Stimulated activated memory B cell treated with anti-CD40 and anti-IgM and Interleukin-4, amounts not matched to agents 10 μg/mL and 1 μg/mL and 100 μg/mL, for 72 hours (primary cell): Measurements from ENCODE around the gene KIAA1958.

Experiments
- ATAC-seq: fragments of 150-1000 bp; cut with Tn5 transposase; 2 replicates; pipeline ENCODE4 v1.10.0; 2021
- H3K27ac Mint-ChIP-seq: one replicate; pipeline ENCODE4 v1.8.0; 2022; ENCODE audit warnings: mild to moderate bottlenecking, mixed read lengths
- H3K27me3 Mint-ChIP-seq: one replicate; pipeline ENCODE4 v1.8.0; 2022; ENCODE audit warnings: mixed read lengths
- H3K36me3 Mint-ChIP-seq: one replicate; pipeline ENCODE4 v1.8.0; 2022; ENCODE audit warnings: mixed read lengths
- H3K4me1 Mint-ChIP-seq: one replicate; pipeline ENCODE4 v1.8.0; 2022; ENCODE audit warnings: mixed read lengths
- H3K4me3 Mint-ChIP-seq: one replicate; pipeline ENCODE4 v1.8.0; 2022; ENCODE audit warnings: mild to moderate bottlenecking, moderate library complexity, mixed read lengths
- H3K9me3 Mint-ChIP-seq: one replicate; pipeline ENCODE4 v1.8.0; 2022; ENCODE audit warnings: mixed read lengths

The KIAA1958 gene

DNA sequence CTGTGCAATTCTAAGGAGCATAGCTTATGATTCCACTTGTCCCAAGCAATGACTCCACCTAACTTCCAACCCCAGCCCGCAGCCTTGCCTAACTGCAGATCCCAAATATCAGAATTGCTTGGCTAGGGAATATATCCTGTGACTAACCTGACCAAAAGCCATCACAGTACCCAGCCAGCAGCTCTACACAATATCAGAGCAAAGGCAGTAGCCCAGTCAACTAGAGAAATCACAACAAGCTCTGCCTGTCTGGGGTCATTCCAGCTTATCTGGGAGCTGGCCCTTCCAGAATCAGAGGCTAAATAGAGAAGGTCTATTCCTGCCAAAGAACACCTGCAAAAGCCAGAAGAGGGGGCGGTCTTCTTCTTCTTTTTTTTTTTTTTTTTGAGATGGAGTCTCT lies 9.3 kb upstream of the KIAA1958 start:
- H3K36me3 Mint-ChIP-seq = peaks cover 48% of the 10 kb centered on the region

DNA sequence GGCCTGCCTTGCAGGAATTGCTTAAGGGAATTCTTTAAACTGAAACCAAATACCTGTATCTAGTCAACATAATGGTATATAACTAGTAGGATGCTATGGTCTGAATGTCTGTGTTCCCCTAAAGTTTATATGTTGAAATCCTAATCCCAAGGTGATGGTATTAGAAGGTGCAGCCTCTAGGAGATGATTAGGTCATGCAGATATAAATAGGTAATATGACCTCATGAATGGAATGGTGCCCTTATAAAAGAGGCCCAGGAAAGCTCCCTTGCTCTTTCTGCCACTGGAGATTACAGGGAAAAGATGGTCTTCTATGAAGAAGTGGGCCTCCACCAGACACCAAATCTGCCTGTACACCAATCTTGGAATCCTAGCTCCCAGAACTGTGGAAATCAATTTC lies 7.4 kb upstream of the KIAA1958 start:
- ATAC-seq = no peak
- no peaks in the 10 kb centered on the region for H3K27me3 Mint-ChIP-seq
- peaks cover 52% of the 10 kb centered on the region for H3K36me3 Mint-ChIP-seq
- H3K4me3 Mint-ChIP-seq = no peak overlapping the region
- no peak overlapping the region for H3K27ac Mint-ChIP-seq
- H3K9me3 Mint-ChIP-seq = peaks cover 3% of the 10 kb centered on the region
- H3K4me1 Mint-ChIP-seq = no peaks in the 10 kb centered on the region

More for the DNA sequence above, 9.3 kb upstream of the KIAA1958 start:
- Mint-ChIP-seq H3K27me3 (no peaks in the 10 kb centered on the region), H3K27ac (no peak overlapping the region), H3K4me1 (no peaks in the 10 kb centered on the region), H3K9me3 (peaks cover 3% of the 10 kb centered on the region), H3K4me3 (no peak overlapping the region)
- no peak for ATAC-seq

DNA sequence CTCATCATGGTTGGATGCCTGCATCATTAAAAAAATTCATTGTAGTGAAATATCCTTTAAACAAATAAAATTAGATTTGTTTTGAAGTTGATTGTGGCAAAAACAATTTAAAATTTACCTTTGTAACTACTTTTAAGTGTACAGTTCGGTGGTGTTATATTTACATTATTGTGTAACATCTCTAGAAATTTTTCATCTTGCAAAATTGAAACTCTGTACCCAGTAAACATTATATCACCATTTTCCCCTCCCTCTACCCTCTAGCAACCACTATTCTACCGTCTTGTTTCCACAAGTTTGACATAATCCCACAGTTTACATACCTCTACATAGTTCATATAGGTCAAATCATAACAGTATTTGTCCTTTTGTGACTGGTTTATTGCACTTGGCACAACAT lies 2.0 kb upstream of the KIAA1958 start:
- Mint-ChIP-seq H3K27me3 (no peaks in the 10 kb centered on the region), H3K4me1 (peaks cover 14% of the 10 kb centered on the region), H3K36me3 (peaks cover 18% of the 10 kb centered on the region), H3K27ac (no peak overlapping the region), H3K4me3 (no peak overlapping the region), H3K9me3 (no peaks in the 10 kb centered on the region)
- no peak for ATAC-seq

DNA sequence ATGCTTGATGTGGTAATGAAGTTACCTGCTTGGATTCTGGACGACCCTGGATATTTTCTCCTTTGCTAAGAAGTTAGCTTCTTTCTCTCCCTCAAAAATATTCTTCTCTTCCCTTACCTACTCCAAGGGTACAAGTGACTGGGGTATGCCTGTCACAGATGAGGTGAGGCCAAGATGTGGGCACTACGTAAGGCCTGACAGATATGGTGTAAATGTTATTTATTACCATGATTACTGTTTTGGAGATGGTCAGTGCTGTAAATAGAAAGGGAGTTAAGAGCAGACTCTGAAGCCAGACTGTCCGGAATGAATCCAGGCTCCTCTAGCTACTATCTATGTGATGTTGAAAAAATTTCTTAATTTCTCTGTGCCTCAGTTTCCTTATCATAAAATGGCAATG lies 1.1 kb upstream of the KIAA1958 start:
- H3K27me3 Mint-ChIP-seq = no peaks in the 10 kb centered on the region
- H3K36me3 Mint-ChIP-seq = peaks cover 18% of the 10 kb centered on the region
- no peak for ATAC-seq
- H3K4me3 Mint-ChIP-seq = peak overlapping the region; percentile 92
- H3K27ac Mint-ChIP-seq = peak overlapping the region; percentile 89
- H3K4me1 Mint-ChIP-seq = peaks cover 14% of the 10 kb centered on the region
- no peaks in the 10 kb centered on the region for H3K9me3 Mint-ChIP-seq

DNA sequence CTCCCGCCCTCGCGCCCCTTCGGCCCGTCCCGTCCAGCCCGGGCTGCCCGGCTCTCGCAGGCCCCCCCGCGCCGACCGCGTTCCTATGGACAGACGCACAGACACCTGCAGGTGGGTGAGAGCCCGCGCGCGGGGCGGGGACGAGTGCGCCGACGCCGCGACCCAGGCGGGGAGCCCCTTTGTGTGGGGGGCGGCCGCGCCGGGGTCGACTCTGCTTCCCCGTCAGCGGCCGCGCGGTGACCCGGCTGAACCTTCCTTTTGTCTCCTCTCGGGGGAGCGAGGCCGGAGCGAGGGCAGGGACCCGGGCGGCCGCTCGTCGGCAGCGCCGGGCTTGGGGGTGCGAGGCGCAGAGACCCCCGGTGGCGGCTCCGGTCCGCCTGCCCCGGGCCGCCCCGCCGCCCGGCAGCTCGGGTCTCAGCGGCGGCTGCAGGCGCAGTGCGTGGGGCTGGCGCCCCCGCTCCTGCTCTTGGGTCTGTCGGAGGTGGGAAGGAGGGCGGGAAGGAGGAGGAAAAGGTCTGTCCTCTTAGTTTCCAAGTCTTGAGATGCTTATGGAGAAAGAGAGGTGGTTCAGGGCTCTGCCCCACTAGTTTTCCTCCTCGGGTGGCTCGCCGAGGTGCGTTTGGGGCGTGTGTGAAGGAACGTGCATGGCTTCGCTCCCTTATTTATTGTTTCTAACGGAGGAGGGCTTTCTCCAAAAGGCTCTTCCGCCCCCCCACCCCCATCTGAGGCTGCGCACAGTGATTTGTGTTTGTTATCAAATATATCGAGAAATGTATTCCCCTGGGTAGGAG lies 576 bp downstream of the KIAA1958 start:
- Mint-ChIP-seq H3K4me1 (peaks cover 14% of the 10 kb centered on the region), H3K27me3 (no peaks in the 10 kb centered on the region), H3K4me3 (peak overlapping the region; percentile 93), H3K36me3 (peaks cover 8% of the 10 kb centered on the region), H3K9me3 (no peaks in the 10 kb centered on the region), H3K27ac (peak overlapping the region; percentile 89)
- ATAC-seq = peak; percentile 64

DNA sequence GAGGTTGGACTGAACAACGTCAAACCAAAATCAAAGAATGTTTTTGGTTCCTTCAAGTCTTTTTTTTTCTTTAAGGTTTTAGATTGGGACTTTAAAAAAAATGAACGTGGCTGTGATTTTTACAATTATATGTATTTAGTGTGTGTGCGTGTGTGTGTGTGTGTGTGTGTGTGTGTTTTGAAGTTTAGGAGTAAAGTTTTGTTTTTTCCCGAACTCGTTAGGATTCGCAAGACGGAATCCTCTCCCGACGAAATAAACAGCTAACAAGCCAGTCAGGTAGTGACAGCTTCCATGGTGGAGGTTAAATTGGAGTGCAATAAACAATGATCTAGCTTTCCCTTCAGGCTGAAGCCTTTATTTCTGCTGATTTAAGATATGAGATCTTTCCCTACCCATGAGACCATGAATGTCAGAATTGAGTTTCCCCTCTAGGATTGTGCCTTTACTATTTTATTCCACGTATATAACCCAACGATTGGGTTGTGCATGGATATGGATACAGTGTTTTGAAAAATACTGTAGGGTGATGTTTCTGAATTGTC lies 1.2 kb downstream of the KIAA1958 start:
- Mint-ChIP-seq H3K27me3 (no peaks in the 10 kb centered on the region), H3K27ac (peak overlapping the region; percentile 89), H3K4me3 (peak overlapping the region; percentile 93), H3K4me1 (peaks cover 14% of the 10 kb centered on the region), H3K36me3 (peaks cover 4% of the 10 kb centered on the region), H3K9me3 (no peaks in the 10 kb centered on the region)
- no peak for ATAC-seq

DNA sequence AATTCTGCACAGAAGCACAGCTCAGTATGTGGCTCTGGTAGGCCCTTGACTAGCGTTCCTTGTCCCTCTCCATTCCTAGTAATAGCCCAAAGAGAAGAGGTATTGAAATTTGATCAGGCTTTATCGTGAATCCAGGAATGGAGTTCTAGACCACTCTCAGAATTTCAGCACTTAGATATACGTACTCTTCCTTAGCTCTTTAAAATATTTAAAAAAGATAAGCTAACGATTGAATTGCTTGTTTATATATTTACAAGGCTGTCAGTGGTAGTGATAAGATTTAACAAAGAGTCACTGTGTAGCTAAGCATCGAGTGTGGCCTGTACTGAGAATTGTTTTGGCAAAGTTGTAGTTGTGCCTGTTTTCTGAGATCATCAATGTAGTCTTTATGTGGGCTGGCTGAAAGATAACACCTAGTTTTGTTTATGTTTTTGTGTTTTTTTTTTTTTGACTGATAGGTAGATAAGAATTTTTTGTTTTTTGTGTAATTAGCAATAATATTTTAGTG lies 2.5 kb downstream of the KIAA1958 start:
- peaks cover 14% of the 10 kb centered on the region for H3K36me3 Mint-ChIP-seq
- no peaks in the 10 kb centered on the region for H3K27me3 Mint-ChIP-seq
- no peak overlapping the region for H3K4me3 Mint-ChIP-seq
- no peak overlapping the region for H3K27ac Mint-ChIP-seq
- H3K9me3 Mint-ChIP-seq = peaks cover 6% of the 10 kb centered on the region
- peaks cover 14% of the 10 kb centered on the region for H3K4me1 Mint-ChIP-seq
- no peak for ATAC-seq

DNA sequence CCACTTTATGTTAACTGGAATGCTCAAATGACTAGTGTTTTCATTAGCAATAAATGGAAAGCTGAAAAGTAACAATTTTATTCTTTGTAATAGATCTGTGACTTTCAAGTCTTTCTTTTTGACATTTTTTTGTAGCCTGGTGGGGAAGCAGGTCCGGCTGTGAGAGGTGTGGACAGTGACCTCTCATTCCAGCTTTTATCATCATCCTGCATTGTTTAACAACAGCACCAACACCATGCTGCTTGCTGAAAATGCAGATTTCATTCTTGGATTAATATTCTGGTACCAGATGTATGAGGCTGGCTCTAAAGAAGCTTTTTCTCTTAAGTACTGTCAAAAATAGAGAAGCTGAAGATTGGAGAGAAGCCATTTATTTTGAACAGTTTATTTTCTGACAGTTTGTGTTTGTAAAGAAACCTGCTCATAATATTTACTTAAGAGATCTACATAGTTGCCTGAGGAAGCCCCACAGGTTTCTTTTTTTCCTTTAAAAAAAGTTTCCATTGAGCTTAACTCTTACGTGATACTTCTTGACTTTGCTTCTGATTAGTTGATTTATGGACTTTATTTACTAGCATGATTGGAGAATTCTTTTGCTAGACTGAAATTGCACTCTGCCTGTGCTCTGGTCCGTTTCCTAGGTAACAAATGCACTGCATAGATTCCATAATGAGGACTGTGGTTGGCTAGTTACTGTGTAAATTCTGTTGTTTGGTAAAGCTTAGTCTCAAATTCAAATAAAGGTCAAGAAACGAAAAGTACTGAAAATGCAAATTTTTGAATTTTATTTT lies 3.4 kb downstream of the KIAA1958 start:
- ATAC-seq = no peak
- Mint-ChIP-seq H3K9me3 (peaks cover 15% of the 10 kb centered on the region), H3K36me3 (peaks cover 24% of the 10 kb centered on the region), H3K4me1 (peaks cover 14% of the 10 kb centered on the region), H3K27me3 (no peaks in the 10 kb centered on the region), H3K27ac (no peak overlapping the region), H3K4me3 (no peak overlapping the region)

DNA sequence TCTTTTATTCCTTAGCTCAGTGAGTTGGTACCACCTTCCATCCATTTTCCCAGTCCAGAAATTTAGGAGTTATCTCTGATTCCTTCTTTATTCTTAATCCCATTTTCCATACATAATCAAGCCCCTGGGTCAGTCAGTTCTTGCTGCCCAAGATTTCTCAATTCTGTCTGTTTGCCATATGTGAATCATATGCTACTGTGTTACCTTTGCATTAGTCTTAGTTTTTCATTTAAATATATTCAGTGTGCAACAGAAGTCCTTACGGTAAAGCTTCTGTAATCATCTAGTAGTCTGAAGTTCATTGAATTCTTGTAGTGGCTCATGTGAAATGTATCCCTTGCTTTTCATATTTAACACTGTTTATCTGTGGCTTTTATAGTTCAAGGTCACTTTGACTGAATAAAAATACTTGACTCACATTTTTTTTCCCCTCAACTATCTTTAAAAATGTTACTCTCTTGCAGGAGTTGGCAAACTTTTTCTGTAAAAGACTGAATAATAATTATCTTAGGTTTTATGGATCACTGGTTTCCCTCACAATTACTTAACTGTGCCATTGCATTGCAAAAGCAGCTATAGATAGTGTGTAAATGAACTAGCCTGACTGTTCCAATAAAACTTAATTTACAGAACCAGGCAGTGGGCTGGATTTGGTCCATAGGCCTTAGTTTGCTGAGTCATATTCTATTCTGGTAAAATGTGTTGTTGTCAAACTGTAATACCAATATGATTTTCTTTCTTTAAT lies 6.9 kb downstream of the KIAA1958 start:
- H3K36me3 Mint-ChIP-seq = peaks cover 33% of the 10 kb centered on the region
- H3K9me3 Mint-ChIP-seq = peaks cover 20% of the 10 kb centered on the region
- no peak for ATAC-seq
- no peak overlapping the region for H3K27ac Mint-ChIP-seq
- H3K4me1 Mint-ChIP-seq = no peaks in the 10 kb centered on the region
- H3K4me3 Mint-ChIP-seq = no peak overlapping the region
- H3K27me3 Mint-ChIP-seq = no peaks in the 10 kb centered on the region

DNA sequence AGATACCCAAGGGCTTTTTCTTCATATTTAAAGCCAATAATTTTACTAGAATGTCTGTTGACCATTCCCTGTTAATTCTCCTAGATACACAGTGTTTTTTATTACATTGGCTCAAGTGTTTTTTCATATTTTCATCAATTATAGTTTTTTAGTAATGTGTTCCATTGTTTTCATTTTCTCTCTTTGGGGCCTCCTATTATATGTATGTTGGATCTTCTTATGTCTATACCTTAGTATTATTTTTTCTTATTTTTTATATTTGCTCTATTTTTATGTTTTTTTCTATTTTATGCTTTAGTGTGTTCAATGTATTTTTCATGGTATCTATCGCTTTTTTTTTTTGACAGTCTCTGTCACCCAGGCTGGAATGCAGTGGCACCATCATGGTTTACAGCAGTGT lies 7.5 kb downstream of the KIAA1958 start:
- ATAC-seq = no peak
- Mint-ChIP-seq H3K27ac (no peak overlapping the region), H3K9me3 (peaks cover 20% of the 10 kb centered on the region), H3K36me3 (peaks cover 33% of the 10 kb centered on the region), H3K4me1 (no peaks in the 10 kb centered on the region), H3K27me3 (no peaks in the 10 kb centered on the region), H3K4me3 (no peak overlapping the region)

DNA sequence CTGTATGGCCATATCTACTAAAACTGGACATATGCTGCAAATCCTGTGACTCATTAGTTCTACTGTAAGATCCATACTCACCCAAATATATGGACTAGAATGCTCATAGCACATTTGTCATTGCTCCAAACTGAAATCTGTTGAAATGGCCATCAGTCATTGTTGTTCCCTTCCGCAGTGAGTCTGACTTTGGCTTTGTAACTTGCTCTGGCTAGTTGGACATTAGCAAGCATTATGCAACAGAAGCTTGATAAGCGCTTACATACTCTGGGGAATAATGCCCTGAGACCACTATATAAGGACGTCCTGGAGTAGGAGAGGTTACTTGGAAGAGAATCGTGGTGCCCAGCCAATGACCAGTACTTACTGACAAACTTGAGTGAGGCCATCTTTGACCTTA lies 9.0 kb downstream of the KIAA1958 start:
- H3K27me3 Mint-ChIP-seq = no peaks in the 10 kb centered on the region
- no peak for ATAC-seq
- no peaks in the 10 kb centered on the region for H3K4me1 Mint-ChIP-seq
- peaks cover 33% of the 10 kb centered on the region for H3K36me3 Mint-ChIP-seq
- H3K4me3 Mint-ChIP-seq = no peak overlapping the region
- H3K9me3 Mint-ChIP-seq = peaks cover 20% of the 10 kb centered on the region
- H3K27ac Mint-ChIP-seq = no peak overlapping the region

DNA sequence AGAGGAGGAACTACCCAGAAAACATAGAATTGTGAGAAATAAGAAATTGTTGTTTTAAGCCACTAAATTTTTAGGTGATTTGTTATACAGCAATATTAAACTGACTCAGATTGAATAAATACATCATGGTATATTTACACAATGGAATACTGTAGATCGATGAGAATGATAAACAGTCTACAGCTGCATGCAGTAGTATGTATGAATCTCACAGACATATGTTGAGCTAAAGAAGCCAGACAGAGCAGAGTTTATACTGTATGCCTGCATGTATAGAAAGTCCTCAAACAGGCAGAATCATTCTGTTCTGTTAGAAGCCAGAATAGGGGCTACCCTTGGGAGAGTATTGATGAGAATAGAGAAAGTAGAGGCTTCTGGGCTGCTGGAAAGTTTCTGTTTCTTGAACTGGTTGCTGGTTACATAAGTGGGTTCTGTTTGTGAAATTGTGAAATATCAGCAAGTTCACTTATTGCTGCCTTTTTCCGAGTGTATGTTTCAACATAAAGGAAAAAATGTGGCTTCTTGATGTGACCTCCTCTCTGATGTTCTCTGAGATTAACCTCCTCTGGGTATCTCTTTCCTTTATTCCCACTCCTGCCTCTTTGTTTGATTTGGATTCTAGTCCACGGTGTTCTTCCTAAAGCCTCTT lies 9.6 kb downstream of the KIAA1958 start:
- H3K4me1 Mint-ChIP-seq = no peaks in the 10 kb centered on the region
- H3K27me3 Mint-ChIP-seq = no peaks in the 10 kb centered on the region
- H3K9me3 Mint-ChIP-seq = peaks cover 20% of the 10 kb centered on the region
- H3K4me3 Mint-ChIP-seq = no peak overlapping the region
- no peak overlapping the region for H3K27ac Mint-ChIP-seq
- peaks cover 34% of the 10 kb centered on the region for H3K36me3 Mint-ChIP-seq
- ATAC-seq = no peak

DNA sequence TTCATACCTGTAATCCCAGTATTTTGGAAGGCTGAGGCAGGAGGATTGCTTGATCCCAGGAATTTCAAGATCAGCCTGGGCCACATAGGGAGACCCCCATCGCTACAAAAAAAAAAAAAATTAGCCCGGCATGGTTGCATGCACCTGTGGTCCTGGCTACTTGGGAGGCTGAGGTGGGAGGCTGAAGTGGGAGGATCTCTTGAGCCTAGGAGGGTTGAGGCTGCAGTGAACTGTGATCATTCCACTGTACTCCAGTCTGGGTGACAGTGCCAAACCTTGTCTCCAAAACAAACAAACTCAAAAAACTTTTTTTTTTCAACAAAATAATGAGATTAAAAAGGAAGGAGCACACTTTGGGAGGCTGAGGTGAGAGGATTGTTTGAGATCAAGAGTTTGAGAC lies 14.2 kb downstream of the KIAA1958 start:
- no peak for ATAC-seq
- peaks cover 6% of the 10 kb centered on the region for H3K36me3 Mint-ChIP-seq
- H3K4me1 Mint-ChIP-seq = no peaks in the 10 kb centered on the region
- H3K27me3 Mint-ChIP-seq = no peaks in the 10 kb centered on the region
- H3K27ac Mint-ChIP-seq = no peak overlapping the region
- H3K9me3 Mint-ChIP-seq = no peaks in the 10 kb centered on the region
- H3K4me3 Mint-ChIP-seq = no peak overlapping the region

DNA sequence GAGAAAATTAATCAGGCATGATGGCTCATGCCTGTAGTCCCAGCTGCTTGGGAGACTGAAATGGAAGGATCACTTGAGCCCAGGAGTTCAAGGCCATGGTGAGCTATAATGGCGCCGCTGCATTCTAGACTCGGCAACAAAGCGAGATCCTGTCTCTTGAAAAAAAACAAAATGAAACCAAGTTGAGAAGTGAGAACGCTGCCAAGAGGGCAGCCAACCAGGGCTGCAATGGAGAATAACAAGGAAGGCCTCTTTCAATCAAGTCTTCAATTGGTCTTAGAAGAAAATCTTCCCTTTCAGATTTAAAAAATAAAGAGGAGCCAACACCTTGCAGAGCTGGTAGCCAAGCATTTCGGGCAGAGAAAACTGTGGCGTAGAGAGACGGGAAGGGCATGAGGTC lies 14.7 kb downstream of the KIAA1958 start:
- Mint-ChIP-seq H3K9me3 (no peaks in the 10 kb centered on the region), H3K27me3 (no peaks in the 10 kb centered on the region), H3K27ac (no peak overlapping the region), H3K4me1 (no peaks in the 10 kb centered on the region), H3K36me3 (peaks cover 5% of the 10 kb centered on the region), H3K4me3 (no peak overlapping the region)
- ATAC-seq = no peak
